NCI-H2171 treated with DMSO at 0.1 percent for 48 hours (cell line): ENCODE results near the gene B2M.
"Not testable (repeated sequence)": the region's sequence is repeated elsewhere in the genome, so short reads cannot be mapped to it uniquely, and the experiment has no call there.

Experiments
- DNase-seq: peaks from one replicate; lab custom pipeline; 2025; lab: John Stamatoyannopoulos, UW

Gene B2M

DNA sequence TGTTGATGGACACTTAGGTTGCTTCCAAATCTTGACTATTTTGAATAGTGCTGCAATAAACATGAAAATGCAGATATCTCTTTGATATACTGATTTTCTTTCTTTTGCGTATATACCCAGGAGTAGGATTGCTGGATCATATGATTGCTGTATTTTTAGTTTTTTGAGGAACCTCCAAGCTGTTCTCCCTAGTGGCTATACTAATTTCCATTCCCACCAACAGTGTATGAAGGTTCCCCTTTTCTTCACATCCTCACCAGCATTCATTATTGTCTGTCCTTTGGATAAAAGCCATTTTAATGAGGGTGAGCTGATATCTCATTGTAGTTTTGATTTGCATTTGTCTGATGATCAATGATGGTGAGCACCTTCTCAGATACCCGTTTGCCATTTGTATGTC, 12.7 kb upstream of the B2M start:
- no peak for DNase-seq

DNA sequence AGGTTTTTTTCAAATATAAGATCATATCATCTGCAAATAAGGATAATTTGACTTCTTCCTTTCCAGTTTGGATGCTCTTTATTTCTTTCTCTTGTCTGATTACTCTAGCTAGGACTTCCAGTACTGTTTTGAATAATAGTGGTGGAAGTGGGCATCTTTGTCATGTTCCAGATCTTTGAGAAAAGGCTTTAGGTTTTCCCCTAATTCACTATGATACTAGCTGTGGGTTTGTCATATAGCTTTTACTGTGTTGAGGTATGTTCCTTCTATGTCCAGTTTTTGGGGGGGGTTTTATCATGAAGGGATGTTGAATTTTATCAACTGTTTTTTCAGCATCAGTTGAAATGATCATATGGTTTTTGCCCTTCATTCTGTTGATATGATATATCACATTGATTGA, 10.6 kb upstream of the B2M start:
- not testable (repeated sequence) for DNase-seq

DNA sequence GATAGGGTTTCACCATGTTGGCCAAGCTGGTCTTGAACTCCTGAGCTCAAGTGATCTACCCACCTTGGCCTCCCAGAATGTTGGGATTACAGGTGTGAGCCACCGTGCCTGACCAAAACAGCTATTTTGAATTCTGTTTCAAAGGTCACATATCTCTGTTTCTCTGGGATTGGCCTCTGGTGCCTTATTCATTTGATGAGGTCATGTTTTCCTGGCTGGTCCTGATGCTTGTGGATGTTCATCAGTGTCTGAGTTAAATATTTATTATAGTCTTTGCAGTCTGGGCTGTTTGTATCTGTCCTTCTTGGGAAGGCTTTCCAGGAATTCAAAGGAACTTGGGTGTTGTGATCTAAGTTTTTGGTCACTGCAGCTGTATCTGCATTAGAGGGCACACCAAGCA, 5.3 kb upstream of the B2M start:
- DNase-seq, result no peak

DNA sequence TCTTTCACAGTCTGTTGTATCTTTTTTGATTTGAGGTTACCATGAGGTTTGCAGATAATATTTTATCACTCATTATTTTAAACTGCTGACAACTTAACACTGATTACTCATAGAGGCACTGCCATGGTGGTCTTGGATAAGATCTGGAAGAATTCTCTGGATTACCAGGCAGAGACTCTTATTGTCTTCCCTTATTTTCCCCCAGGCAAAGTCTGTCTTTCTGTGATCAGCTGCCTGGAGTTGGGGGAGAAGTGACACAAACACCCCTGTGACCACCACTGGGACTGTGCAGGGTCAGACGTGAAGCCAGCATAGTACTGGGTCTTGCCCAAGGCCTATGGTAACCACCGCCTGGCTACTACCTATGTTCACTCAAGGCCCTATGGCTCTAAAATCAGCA, 4.9 kb upstream of the B2M start:
- no peak for DNase-seq

DNA sequence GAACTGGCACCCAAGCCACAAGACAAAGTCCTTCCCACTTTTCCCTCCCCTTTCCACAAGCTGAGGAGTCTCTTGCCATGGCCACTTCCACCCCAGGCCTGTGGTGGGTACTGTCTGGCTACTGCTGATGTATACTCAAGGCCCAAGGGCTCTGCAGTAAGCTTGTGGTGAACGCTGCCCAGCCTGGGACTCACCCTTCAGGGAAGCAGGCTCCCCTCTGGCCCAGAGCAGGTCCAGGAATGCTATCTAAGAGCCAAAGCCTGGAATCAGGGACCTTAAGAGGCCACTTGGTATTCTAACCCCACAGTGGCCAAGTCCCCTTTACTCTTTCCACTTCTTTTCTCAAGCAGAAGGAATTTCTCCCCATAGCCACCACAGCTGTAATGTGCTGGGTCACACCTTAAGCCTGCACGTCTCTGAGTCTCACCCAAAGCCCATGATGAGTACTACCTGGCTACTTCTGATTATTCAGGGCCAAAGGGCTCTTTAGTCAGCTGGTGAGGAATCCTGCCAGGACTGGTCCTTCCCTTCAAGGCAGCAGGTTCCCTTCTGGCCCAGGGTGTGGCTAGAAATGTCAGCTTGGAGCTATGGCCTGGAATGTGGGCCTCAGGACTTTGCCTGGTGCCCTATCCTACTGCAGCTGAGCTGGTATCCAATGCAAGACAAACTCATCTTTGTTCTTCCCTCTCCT, 4.2 kb upstream of the B2M start:
- no peak for DNase-seq

DNA sequence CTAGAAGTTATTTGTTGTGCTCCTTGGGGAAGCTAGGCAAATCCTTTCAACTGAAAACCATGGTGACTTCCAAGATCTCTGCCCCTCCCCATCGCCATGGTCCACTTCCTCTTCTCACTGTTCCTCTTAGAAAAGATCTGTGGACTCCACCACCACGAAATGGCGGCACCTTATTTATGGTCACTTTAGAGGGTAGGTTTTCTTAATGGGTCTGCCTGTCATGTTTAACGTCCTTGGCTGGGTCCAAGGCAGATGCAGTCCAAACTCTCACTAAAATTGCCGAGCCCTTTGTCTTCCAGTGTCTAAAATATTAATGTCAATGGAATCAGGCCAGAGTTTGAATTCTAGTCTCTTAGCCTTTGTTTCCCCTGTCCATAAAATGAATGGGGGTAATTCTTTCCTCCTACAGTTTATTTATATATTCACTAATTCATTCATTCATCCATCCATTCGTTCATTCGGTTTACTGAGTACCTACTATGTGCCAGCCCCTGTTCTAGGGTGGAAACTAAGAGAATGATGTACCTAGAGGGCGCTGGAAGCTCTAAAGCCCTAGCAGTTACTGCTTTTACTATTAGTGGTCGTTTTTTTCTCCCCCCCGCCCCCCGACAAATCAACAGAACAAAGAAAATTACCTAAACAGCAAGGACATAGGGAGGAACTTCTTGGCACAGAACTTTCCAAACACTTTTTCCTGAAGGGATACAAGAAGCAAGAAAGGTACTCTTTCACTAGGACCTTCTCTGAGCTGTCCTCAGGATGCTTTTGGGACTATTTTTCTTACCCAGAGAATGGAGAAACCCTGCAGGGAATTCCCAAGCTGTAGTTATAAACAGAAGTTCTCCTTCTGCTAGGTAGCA, 851 bp upstream of the B2M start:
- peak; percentile 35 for DNase-seq

DNA sequence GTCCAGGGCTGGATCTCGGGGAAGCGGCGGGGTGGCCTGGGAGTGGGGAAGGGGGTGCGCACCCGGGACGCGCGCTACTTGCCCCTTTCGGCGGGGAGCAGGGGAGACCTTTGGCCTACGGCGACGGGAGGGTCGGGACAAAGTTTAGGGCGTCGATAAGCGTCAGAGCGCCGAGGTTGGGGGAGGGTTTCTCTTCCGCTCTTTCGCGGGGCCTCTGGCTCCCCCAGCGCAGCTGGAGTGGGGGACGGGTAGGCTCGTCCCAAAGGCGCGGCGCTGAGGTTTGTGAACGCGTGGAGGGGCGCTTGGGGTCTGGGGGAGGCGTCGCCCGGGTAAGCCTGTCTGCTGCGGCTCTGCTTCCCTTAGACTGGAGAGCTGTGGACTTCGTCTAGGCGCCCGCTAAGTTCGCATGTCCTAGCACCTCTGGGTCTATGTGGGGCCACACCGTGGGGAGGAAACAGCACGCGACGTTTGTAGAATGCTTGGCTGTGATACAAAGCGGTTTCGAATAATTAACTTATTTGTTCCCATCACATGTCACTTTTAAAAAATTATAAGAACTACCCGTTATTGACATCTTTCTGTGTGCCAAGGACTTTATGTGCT, 527 bp downstream of the B2M start:
- peak; percentile 47 for DNase-seq

DNA sequence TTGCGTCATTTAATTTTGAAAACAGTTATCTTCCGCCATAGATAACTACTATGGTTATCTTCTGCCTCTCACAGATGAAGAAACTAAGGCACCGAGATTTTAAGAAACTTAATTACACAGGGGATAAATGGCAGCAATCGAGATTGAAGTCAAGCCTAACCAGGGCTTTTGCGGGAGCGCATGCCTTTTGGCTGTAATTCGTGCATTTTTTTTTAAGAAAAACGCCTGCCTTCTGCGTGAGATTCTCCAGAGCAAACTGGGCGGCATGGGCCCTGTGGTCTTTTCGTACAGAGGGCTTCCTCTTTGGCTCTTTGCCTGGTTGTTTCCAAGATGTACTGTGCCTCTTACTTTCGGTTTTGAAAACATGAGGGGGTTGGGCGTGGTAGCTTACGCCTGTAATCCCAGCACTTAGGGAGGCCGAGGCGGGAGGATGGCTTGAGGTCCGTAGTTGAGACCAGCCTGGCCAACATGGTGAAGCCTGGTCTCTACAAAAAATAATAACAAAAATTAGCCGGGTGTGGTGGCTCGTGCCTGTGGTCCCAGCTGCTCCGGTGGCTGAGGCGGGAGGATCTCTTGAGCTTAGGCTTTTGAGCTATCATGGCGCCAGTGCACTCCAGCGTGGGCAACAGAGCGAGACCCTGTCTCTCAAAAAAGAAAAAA, 1.2 kb downstream of the B2M start:
- peak; percentile 5 for DNase-seq

DNA sequence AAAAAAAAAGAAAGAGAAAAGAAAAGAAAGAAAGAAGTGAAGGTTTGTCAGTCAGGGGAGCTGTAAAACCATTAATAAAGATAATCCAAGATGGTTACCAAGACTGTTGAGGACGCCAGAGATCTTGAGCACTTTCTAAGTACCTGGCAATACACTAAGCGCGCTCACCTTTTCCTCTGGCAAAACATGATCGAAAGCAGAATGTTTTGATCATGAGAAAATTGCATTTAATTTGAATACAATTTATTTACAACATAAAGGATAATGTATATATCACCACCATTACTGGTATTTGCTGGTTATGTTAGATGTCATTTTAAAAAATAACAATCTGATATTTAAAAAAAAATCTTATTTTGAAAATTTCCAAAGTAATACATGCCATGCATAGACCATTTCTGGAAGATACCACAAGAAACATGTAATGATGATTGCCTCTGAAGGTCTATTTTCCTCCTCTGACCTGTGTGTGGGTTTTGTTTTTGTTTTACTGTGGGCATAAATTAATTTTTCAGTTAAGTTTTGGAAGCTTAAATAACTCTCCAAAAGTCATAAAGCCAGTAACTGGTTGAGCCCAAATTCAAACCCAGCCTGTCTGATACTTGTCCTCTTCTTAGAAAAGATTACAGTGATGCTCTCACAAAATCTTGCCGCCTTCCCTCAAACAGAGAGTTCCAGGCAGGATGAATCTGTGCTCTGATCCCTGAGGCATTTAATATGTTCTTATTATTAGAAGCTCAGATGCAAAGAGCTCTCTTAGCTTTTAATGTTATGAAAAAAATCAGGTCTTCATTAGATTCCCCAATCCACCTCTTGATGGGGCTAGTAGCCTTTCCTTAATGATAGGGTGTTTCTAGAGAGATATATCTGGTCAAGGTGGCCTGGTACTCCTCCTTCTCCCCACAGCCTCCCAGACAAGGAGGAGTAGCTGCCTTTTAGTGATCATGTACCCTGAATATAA, 2.0 kb downstream of the B2M start:
- peak; percentile 4 for DNase-seq

DNA sequence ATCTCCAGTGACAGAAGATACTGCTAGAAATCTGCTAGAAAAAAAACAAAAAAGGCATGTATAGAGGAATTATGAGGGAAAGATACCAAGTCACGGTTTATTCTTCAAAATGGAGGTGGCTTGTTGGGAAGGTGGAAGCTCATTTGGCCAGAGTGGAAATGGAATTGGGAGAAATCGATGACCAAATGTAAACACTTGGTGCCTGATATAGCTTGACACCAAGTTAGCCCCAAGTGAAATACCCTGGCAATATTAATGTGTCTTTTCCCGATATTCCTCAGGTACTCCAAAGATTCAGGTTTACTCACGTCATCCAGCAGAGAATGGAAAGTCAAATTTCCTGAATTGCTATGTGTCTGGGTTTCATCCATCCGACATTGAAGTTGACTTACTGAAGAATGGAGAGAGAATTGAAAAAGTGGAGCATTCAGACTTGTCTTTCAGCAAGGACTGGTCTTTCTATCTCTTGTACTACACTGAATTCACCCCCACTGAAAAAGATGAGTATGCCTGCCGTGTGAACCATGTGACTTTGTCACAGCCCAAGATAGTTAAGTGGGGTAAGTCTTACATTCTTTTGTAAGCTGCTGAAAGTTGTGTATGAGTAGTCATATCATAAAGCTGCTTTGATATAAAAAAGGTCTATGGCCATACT, 4.0 kb downstream of the B2M start:
- DNase-seq, result no peak

DNA sequence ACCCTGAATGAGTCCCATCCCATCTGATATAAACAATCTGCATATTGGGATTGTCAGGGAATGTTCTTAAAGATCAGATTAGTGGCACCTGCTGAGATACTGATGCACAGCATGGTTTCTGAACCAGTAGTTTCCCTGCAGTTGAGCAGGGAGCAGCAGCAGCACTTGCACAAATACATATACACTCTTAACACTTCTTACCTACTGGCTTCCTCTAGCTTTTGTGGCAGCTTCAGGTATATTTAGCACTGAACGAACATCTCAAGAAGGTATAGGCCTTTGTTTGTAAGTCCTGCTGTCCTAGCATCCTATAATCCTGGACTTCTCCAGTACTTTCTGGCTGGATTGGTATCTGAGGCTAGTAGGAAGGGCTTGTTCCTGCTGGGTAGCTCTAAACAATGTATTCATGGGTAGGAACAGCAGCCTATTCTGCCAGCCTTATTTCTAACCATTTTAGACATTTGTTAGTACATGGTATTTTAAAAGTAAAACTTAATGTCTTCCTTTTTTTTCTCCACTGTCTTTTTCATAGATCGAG, 4.5 kb downstream of the B2M start:
- DNase-seq, result no peak

DNA sequence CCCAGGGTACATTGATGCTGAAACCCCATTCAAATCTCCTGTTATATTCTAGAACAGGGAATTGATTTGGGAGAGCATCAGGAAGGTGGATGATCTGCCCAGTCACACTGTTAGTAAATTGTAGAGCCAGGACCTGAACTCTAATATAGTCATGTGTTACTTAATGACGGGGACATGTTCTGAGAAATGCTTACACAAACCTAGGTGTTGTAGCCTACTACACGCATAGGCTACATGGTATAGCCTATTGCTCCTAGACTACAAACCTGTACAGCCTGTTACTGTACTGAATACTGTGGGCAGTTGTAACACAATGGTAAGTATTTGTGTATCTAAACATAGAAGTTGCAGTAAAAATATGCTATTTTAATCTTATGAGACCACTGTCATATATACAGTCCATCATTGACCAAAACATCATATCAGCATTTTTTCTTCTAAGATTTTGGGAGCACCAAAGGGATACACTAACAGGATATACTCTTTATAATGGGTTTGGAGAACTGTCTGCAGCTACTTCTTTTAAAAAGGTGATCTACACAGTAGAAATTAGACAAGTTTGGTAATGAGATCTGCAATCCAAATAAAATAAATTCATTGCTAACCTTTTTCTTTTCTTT, 5.8 kb downstream of the B2M start:
- no peak for DNase-seq

DNA sequence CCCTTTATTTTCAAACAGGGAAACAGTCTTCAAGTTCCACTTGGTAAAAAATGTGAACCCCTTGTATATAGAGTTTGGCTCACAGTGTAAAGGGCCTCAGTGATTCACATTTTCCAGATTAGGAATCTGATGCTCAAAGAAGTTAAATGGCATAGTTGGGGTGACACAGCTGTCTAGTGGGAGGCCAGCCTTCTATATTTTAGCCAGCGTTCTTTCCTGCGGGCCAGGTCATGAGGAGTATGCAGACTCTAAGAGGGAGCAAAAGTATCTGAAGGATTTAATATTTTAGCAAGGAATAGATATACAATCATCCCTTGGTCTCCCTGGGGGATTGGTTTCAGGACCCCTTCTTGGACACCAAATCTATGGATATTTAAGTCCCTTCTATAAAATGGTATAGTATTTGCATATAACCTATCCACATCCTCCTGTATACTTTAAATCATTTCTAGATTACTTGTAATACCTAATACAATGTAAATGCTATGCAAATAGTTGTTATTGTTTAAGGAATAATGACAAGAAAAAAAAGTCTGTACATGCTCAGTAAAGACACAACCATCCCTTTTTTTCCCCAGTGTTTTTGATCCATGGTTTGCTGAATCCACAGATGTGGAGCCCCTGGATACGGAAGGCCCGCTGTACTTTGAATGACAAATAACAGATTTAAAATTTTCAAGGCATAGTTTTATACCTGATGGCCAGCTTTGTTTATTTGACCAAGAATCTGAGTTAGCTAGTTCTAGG, 7.0 kb downstream of the B2M start:
- DNase-seq, result no peak

DNA sequence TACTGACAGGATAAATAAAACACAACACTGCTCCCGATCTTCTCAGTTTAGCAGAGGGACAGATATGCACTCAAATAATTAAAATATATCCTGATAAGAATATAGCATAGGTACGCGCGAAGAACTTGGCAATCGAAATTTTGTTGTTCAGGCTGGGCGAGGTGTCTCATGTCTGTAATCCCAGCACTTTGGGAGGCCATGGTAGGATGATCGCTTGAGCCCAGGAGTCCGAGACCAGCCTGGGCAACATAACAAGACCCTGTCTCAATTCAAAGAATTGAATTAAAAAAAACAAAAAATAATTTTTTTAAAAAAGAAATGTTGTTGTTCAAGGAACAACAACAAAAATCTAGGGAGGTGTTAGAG, 7.6 kb downstream of the B2M start:
- no peak for DNase-seq

DNA sequence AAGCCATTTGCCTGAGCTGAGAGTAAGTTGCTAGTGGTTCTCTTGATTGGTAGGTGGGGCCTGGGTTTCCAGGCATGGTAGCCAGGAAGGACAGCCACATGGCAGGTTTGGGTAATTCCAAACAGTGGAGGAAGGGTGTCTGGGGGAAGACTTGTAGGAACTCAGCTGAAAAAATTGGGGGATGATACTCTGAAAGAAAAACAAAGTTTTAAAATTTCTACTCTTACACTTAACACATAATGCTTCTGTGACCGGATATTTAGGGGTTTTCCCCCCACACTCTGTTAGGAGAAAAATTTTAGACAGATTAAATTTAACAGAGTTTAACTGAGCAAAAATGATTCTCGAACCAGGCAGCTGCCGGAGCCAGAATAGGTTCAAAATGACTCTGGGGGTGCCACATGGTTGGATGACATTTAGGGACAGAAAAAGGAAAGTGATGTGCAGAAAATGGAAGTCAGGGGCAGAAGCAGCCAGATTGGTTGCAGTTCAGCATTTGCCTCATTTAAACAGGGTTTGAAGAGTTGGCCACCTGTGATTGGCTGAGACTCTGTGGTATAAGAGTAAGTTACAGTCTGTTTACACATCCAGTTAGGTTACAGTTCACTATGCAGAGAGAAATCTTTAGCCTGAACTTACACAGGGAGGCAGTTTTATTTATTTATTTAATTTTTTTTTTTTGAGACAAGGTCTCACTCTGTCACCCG, 8.1 kb downstream of the B2M start:
- peak; percentile 11 for DNase-seq

DNA sequence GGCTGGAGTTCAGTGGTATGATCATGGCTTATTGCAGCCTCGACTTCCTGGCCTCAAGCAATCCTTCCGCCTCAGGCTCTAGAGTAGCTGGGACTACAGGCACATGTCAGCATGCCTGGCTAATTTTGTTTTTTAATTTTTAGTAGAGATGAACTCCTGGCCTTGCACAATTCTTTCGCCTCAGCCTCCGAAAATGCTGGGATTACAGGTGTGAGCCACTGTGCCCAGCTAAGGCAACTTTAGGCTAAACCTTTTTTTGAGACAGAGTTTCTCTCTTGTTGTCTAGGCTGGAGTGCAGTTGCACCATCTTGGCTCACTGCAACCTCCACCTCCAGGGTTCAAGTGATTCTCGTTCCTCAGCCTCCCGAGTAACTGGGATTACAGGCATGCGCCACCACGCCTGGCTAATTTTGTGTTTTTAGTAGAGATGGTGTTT, 8.7 kb downstream of the B2M start:
- DNase-seq, result not testable (repeated sequence)

DNA sequence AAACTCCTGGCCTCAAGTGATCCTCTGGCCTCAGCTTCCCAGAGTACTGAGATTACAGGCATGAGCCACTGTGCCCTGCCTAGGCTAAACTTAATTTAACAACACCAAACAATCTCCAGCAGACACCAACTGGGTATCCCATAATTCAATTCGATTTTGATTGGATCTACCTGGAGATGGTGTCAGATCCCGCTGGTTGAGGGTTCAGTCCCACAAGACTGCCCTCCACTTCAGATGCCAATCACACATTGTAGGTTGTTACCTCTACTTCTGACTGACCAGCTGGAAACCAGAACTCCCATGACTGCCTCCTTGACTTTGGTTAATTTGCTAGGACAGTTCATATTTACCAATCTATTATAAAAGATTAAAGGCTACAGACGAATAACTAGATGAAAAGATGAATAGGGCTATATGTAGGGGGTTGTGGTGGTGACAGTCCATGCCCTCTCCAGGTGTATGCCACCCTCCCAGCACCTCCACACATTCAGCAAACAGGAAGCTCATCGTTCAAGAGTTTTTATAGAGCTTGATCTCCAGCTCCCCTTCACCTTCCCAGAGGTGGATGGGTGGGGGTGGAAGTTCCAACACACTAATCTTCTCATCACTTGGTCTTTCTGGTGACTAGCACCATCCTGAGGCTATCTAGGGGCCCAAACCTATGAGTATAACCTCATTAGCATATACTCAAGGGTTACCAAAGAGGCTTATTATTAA, 9.3 kb downstream of the B2M start:
- DNase-seq, result no peak

DNA sequence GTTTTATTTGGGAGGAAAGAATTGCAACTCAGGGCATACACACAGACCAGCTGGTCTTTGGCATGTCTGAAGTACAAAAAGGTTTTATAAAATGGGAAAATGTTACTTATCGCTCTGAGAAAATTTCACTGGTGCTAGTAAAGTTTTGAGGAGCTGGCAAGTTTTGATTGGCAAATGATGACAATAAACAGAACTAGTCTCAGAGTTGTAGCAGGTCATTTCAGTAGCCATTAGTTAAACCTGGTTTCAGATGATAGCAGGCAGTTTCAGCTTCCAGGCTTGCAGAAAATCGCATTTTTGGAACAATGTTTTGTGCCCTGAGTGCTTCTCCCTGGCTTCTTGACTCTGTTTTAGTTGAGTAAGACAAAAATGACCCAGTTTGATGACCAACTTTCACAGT, 10.7 kb downstream of the B2M start:
- DNase-seq, result no peak
